Activated T-helper 17 cell treated with anti-CD3 and anti-CD28 coated beads, Interleukin-2, amount 50 U/mL, for 72 hours (primary cell): Measurements from ENCODE around the gene PLXNA2. TPM values are rescaled to one million over a fixed set of nuclear protein-coding genes. Genes with fewer than 3 reads are reported as not detected.

ENCODE experiments used
- ATAC-seq: fragments of 150-1000 bp; cut with Tn5 transposase; replicated peaks from 2 replicates; pipeline ENCODE4 v1.10.0; 2021; ENCODE audit warnings: mild to moderate bottlenecking, moderate library complexity
- H3K27ac Mint-ChIP-seq: one replicate; pipeline ENCODE4 v1.8.0; 2022; ENCODE audit warnings: mixed read lengths
- H3K27me3 Mint-ChIP-seq: one replicate; pipeline ENCODE4 v1.8.0; 2022; ENCODE audit warnings: mixed read lengths
- H3K36me3 Mint-ChIP-seq: one replicate; pipeline ENCODE4 v1.8.0; 2022; ENCODE audit warnings: low read depth, mild to moderate bottlenecking, mixed read lengths
- H3K4me1 Mint-ChIP-seq: one replicate; pipeline ENCODE4 v1.8.0; 2022; ENCODE audit warnings: mixed read lengths
- H3K4me3 Mint-ChIP-seq: one replicate; pipeline ENCODE4 v1.8.0; 2022; ENCODE audit warnings: mild to moderate bottlenecking, mixed read lengths
- H3K9me3 Mint-ChIP-seq: one replicate; pipeline ENCODE4 v1.8.0; 2022; ENCODE audit warnings: mixed read lengths
- total RNA-seq, 2 donors: library from RNA; stranded (reverse); gene quantifications; one replicate each; pipeline ENCODE4 v1.2.3, GENCODE V29; 2022

The PLXNA2 gene
- total RNA-seq, 2 donors from 2014 or later: 0.09 TPM; not detected in 1

DNA sequence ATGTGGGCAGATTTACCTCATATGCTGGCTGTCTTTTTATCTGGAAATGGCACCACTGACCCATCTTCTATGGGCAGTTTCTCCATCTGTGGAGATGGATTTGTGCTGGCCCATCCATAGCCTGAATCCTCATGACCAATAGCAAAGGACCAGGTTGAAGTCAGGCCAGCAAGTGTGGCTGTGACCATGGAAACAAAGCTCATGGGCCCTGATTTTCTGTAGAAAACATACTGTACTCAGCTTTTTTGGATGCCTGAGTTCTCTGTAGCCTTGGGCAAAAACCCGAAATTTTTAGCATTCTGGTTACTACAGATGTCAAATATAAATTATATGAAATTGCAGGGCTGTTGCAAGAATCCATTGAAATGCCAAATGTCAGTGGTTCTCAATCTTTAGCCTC lies 155.0 kb downstream of the PLXNA2 start:
- Mint-ChIP-seq H3K4me1 (peaks cover 13% of the 10 kb centered on the region), H3K36me3 (no peaks in the 10 kb centered on the region), H3K27me3 (no peaks in the 10 kb centered on the region), H3K9me3 (peaks cover 3% of the 10 kb centered on the region), H3K27ac (no peak overlapping the region), H3K4me3 (no peak overlapping the region)
- ATAC-seq: no peak

DNA sequence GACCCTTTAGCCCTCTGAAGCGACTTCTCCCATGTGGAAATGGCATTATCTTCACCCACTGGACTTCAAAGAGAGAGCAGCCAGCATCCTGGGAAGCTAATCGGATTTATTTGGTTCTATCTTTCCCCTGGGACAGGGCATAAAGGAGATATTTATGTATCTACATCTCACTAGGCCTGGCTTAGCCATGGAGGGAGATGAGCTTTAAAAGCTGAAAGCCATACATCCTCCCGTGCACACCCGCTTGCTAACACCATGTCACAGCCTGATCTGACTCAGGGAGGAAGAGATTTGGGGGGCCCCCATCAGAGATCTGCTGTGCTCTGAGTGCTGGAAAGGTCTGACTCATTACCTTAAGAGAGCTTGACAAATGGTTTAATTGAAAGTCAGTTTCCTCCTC lies 155.9 kb downstream of the PLXNA2 start:
- Mint-ChIP-seq H3K27me3 (no peaks in the 10 kb centered on the region), H3K36me3 (no peaks in the 10 kb centered on the region), H3K4me1 (peaks cover 13% of the 10 kb centered on the region), H3K27ac (no peak overlapping the region), H3K4me3 (no peak overlapping the region), H3K9me3 (peaks cover 3% of the 10 kb centered on the region)
- no peak for ATAC-seq

DNA sequence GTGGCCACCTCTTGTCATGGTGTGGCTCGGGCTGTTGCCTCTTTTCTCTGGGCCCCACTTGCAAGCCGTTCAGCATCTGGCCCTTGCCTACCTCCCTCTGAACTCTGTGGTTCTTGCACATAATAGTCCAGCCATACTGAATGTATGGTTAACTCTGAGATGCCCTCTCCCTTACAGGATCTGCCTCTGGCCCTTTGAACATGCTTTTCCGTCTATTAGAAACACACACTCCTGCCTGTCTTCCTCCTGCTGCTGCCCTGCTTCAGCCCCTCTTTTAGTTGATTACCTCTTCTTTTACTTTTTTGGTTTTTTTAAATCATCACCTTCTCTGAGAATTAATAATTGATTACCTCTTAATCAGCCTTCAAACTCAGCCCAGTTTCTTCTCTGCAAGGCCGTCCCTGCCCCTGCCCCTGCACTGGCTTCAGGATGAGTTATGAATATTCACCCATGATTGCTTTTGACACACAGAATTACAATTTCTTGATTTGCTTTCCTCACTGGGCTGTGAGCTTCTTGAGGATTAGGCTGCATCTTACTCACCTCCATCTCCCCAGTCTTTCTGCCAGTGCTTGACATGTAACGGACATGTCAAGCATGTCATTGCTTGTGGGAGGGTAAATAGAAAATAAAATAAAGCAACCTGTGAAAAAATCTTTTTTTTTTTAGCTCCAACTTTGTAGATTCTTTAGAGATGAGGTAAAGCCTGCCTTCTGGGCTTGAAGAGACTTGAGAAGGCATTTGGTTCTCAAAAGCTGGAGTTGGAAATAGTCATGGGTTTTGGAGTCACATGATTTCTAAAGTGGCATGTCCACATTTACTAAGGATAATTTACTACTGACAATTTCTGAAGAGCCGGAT lies 158.3 kb downstream of the PLXNA2 start:
- H3K4me3 Mint-ChIP-seq: peak overlapping the region; percentile 73
- H3K27me3 Mint-ChIP-seq: no peaks in the 10 kb centered on the region
- no peak for ATAC-seq
- H3K9me3 Mint-ChIP-seq: no peaks in the 10 kb centered on the region
- H3K27ac Mint-ChIP-seq: peak overlapping the region; percentile 73
- H3K4me1 Mint-ChIP-seq: peaks cover 13% of the 10 kb centered on the region
- no peaks in the 10 kb centered on the region for H3K36me3 Mint-ChIP-seq

DNA sequence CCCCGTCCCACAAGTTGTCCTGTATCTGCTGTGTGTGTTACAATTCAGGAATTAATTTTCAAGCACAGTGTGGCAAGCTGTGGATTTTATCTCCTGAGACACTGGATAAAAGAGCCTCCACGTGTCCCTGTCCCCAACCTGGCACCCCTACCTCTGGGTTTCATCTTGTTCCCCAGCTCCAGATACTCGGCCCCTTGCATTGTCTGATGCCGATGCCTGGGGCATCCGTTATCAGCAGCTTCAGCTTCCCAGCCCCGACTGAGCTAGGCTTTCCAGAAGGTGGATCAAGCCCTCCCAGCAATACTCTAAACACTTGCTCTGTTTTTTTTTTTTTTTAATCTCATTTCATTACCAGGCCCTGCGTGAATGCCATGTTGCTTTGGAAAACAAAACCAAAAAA lies 159.4 kb downstream of the PLXNA2 start:
- Mint-ChIP-seq H3K27ac (peak overlapping the region; percentile 73), H3K4me1 (peaks cover 13% of the 10 kb centered on the region), H3K4me3 (no peak overlapping the region), H3K9me3 (no peaks in the 10 kb centered on the region), H3K36me3 (no peaks in the 10 kb centered on the region), H3K27me3 (no peaks in the 10 kb centered on the region)
- no peak for ATAC-seq

DNA sequence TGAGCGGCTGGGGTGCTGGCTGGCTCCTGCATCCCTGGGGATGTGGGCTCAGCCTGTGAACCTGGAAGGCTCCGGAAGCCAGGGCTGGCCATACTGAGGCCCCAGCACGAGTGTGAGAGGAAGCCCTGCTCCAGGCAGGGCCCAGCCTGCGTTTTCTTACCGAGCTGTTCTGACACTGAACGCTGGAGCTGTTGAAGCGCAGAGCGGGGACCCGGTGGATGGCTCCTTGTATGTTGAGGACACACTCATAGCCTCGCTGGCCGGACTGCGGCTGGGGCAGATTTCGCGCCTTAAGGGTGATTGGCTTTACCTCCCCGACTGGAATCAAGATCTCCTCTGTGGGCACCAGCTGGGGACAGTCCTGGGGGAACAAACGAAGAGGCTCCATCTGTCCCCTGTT lies 160.0 kb downstream of the PLXNA2 start:
- ATAC-seq: no peak
- H3K36me3 Mint-ChIP-seq: no peaks in the 10 kb centered on the region
- no peaks in the 10 kb centered on the region for H3K27me3 Mint-ChIP-seq
- no peak overlapping the region for H3K27ac Mint-ChIP-seq
- peaks cover 13% of the 10 kb centered on the region for H3K4me1 Mint-ChIP-seq
- H3K4me3 Mint-ChIP-seq: no peak overlapping the region
- H3K9me3 Mint-ChIP-seq: no peaks in the 10 kb centered on the region

DNA sequence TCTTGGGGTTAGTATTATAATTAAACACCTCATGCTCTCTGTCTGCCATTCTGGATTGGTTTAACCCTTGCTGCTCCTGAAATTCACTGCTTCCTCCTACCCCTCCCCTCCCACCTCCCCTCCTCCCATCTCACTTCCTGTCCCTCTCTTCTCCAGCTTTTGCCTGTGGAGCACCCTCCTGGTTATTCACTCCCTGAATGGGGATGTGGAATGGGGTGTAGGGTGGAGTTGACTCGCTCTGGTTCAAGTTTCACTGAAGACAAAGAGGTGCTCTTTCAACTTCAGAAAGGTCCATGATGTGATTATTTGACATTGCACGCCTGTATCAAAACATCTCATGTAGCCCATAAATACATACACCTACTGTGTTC lies 160.5 kb downstream of the PLXNA2 start:
- Mint-ChIP-seq H3K27me3 (no peaks in the 10 kb centered on the region), H3K36me3 (no peaks in the 10 kb centered on the region), H3K27ac (no peak overlapping the region), H3K9me3 (no peaks in the 10 kb centered on the region), H3K4me3 (no peak overlapping the region), H3K4me1 (peaks cover 13% of the 10 kb centered on the region)
- no peak for ATAC-seq

DNA sequence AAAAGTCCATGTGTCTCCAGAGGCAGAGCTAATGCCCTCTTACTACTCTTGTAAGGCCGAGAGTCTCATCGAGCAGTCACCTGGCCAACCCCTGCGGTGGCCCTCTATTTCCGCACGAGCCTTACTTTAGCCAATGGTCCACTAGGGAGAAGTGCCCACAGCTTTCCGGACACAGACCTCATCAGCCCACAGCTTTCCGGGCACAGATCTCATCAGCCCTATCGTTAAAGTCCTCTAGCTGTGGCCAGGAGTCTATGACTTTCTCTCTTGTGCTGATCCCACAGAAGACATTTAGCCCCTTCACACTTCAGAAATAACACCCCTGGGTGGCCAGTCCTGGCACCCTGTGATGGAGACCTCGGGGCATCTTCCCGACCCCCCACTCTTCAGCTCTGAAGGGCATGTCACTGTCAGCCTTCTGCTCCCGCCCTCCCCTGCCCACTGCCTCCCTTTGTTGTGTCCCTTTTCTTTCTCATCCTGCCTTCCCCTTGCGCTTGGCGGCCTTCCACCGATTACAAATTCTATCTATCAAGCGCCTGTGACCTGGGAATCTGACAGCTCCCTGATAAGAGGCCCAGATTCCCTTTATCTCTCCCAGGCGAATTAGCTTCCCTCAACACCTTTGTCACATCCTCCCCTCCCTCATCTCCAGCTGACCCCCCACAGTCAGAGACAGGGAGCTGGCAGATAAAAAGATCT lies 161.0 kb downstream of the PLXNA2 start:
- H3K36me3 Mint-ChIP-seq: no peaks in the 10 kb centered on the region
- no peak overlapping the region for H3K27ac Mint-ChIP-seq
- no peak for ATAC-seq
- no peak overlapping the region for H3K4me3 Mint-ChIP-seq
- peaks cover 13% of the 10 kb centered on the region for H3K4me1 Mint-ChIP-seq
- H3K27me3 Mint-ChIP-seq: no peaks in the 10 kb centered on the region
- no peaks in the 10 kb centered on the region for H3K9me3 Mint-ChIP-seq

DNA sequence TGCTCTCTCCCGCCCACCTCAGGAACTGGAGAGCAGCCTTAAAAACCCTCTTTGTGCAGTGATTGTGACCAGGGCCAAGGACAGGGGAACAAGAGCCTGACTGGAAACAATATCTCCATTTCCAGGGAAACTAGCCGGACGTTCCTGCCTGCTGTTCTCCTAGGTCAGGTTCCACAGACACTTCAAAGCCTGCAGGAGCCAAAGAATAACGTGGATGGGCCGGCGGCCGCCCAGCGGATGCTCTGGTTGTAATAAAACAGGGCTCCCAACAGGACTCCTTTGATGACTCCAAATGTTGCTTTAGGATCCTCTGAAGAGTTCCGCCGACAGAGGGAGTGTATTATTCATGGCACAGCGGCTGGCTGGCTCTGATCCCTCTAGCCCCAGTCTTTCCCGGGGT lies 162.2 kb downstream of the PLXNA2 start:
- Mint-ChIP-seq H3K4me3 (no peak overlapping the region), H3K36me3 (no peaks in the 10 kb centered on the region), H3K27me3 (no peaks in the 10 kb centered on the region), H3K9me3 (no peaks in the 10 kb centered on the region), H3K27ac (no peak overlapping the region), H3K4me1 (peaks cover 13% of the 10 kb centered on the region)
- ATAC-seq: no peak

DNA sequence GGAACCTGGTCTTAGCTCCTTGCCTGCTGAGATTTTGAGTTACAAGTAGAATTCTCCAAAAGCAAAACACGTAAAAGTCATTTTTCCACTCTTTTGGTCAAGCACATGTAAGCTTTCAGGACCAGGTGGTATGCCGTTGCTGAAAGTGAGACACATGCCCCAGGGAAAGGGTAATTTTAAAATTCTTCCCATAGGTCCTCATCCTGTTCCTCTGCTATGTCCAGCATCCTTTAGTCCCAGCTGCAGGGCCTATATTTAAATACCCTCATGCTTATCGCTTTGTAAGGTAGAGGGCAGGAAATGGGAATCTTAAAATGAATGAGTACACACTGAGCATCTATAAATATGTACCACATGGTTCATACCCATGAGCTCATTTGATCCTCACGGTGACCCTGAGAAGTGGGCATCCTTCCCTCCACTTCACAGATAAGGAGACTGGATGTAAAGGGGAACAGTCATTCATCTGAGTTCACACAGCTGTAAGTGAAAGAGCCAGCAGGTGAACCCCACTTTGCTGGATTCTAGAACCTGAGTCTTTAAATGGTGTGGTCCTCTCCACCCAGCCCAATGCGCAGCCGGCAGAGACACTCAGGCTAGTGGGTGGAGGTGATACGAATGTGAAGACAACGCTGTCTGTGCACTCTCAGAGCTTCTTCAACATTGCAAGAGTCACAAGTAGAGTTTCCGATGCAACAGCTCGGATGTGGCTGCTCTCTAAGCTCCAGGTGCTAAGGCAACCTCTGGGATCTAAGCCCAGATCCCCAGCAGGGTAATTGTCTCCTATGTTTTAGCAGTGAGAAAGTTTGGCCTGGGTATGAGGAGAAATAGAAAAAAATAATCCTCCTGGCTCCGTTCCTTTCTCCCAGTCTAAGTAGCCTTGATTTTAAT lies 163.5 kb downstream of the PLXNA2 start:
- Mint-ChIP-seq H3K9me3 (no peaks in the 10 kb centered on the region), H3K27me3 (no peaks in the 10 kb centered on the region), H3K36me3 (no peaks in the 10 kb centered on the region), H3K4me3 (no peak overlapping the region), H3K27ac (no peak overlapping the region), H3K4me1 (peaks cover 1% of the 10 kb centered on the region)
- ATAC-seq: no peak

DNA sequence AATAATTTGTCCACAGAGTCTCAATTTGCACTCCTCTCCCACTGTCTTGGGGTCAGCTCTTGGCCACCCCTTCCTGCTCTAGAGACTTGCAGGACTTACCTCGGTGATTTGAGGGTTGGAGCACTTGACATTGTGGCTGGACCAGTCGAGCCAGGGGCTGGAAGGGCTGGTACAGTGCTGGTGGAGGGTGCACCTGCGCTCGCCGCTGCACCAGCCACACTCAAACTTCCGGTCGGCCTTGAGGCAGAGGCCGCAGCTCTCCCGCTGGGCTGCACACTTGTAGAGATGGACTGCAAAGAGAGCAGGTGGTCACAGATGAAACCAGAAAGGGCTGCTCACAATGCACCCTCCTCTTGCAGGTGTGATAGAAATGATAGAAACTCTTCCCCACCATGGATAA lies 165.0 kb downstream of the PLXNA2 start:
- H3K9me3 Mint-ChIP-seq: no peaks in the 10 kb centered on the region
- H3K4me3 Mint-ChIP-seq: no peak overlapping the region
- H3K36me3 Mint-ChIP-seq: no peaks in the 10 kb centered on the region
- H3K27ac Mint-ChIP-seq: no peak overlapping the region
- peaks cover 3% of the 10 kb centered on the region for H3K27me3 Mint-ChIP-seq
- H3K4me1 Mint-ChIP-seq: no peaks in the 10 kb centered on the region
- ATAC-seq: no peak

DNA sequence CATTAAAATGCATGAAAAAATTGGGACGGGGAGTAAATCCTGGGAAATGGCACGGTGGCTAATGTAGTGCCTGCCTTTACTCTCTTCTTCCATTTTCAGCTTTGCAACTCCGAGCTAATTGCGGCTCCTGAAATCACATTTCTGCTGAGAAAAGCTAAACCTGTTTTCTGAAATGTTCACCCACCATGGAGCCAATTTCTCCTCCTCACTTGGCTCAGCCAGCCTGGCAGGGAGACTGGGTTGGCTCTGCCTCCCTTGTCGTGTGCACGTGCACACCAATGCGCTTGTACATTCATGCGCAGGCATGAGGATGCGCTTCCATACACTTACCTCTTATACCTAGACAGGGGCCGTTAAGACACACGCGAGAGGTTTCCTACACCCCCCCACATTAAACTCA lies 165.4 kb downstream of the PLXNA2 start:
- no peaks in the 10 kb centered on the region for H3K9me3 Mint-ChIP-seq
- ATAC-seq: no peak
- no peaks in the 10 kb centered on the region for H3K4me1 Mint-ChIP-seq
- no peaks in the 10 kb centered on the region for H3K36me3 Mint-ChIP-seq
- peaks cover 3% of the 10 kb centered on the region for H3K27me3 Mint-ChIP-seq
- H3K4me3 Mint-ChIP-seq: no peak overlapping the region
- no peak overlapping the region for H3K27ac Mint-ChIP-seq

DNA sequence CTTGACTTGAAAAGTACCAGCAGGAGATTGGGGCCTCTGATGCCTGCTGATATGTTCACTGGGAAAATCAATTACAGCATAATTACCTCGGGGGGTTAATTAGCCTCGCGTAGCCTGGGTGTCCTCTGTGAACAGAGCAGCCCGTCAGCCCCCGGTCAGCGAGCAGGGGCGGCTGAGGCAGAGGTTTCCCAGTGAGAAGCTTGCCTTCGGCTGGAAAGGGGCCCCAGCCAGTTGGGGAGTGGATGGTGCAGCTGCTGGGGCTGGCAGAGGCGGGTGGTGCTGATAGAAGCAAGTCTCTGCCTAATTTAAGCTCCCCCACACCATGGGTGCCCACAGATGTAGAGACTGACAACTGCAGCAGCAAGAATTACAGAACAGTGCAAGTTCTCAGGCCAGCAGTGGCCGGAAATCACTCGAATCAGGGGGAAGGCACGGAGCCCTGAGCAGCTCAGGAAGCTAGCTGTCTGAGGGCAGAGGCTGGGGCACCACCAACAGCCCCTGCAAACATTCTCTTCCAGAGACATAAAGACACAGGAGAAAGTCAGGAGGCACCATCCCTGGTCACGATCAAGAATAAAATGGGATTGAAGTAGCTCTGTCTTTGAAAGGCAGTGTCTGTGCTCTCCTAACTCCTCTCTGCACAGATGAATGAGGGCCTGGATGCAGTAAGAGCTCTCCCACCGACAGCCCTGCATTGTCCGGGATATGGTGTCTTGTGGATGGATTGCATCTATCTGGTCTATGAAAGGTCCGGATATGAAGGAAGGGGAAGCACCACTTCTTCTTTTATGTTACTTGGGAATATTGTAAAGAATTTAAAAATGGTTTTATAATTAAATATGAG lies 166.7 kb downstream of the PLXNA2 start:
- Mint-ChIP-seq H3K36me3 (no peaks in the 10 kb centered on the region), H3K4me3 (no peak overlapping the region), H3K27ac (no peak overlapping the region), H3K9me3 (no peaks in the 10 kb centered on the region), H3K27me3 (peaks cover 3% of the 10 kb centered on the region), H3K4me1 (no peaks in the 10 kb centered on the region)
- ATAC-seq: no peak

DNA sequence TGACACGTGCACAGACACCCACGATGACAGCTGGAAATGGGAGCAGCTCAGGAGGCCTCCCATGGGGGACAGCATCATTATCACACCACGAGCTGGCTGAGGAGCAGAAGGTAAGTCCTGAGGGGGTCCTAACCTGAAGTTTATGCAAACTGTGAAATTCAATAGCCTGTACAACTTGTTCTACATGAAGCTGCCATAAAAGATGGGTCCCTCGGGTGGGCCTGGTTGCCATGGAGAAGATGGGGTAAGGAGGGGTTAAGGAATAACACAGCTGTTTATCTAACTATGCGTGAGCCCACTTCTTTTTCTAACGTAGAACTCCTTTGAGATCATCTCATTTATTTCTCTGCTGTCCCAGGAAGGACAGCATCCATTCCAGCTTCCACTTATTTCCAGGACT lies 169.8 kb downstream of the PLXNA2 start:
- Mint-ChIP-seq H3K27me3 (peaks cover 3% of the 10 kb centered on the region), H3K27ac (no peak overlapping the region), H3K36me3 (no peaks in the 10 kb centered on the region), H3K4me3 (no peak overlapping the region), H3K9me3 (no peaks in the 10 kb centered on the region), H3K4me1 (no peaks in the 10 kb centered on the region)
- no peak for ATAC-seq
